Measurements from ENCODE around the gene VPS51. TPM values are rescaled to one million over a fixed set of nuclear protein-coding genes. Genes with fewer than 3 reads are reported as not detected.

VPS51 gene
- total and polyA plus RNA-seq, 9 of the 15 experiments (the other 6 are each of a cell fraction or from before 2014, with no cell fraction given): 1.8 to 143 (median 46.8) TPM

GRCh38 chr11:65095974-65096806 is at the start of gene VPS51 (continued):
- TF ChIP-seq MBD1 (CRISPR knock-in tag; IDR thresholded peaks at IDR 0.05) (no peak), BCOR (IDR thresholded peaks at IDR 0.05) (no peak), ZNF584 (CRISPR knock-in tag; IDR thresholded peaks at IDR 0.05; ENCODE audit: low read depth) (no peak), NCOA4 (IDR thresholded peaks at IDR 0.05; ENCODE audit: partially characterized antibody) (no peak), CREBBP (IDR thresholded peaks at IDR 0.05; ENCODE audit: low read depth, low read length) (no peak), NEUROD1 (IDR thresholded peaks at IDR 0.05; ENCODE audit: borderline replicate concordance, low read depth, low read length, partially characterized antibody) (peak; percentile 88), U2AF2 (optimal IDR thresholded peaks at IDR 0.05; ENCODE audit: low read depth, low read length) (no peak), SOX6 (IDR thresholded peaks at IDR 0.05) (peak; percentile 70), TRIM24 (IDR thresholded peaks at IDR 0.05) (peak in 1 of 2 experiments; percentile 99; a peak in 2 of 4 replicates), PTRF (tag; IDR thresholded peaks at IDR 0.05) (peak; percentile 44; the same call in 1 of the 2 replicates), NR2F6 (CRISPR knock-in tag; IDR thresholded peaks at IDR 0.05) (0 out of 2 replicates have a peak, but pooled peaks have one; percentile 7), FOXJ2 (tag; IDR thresholded peaks at IDR 0.05) (peak; percentile 54; the same call in 1 of the 2 replicates), ZNF347 (CRISPR knock-in tag; IDR thresholded peaks at IDR 0.05; ENCODE audit: low read depth) (no peak), MITF (IDR thresholded peaks at IDR 0.05) (no peak), XRCC4 (IDR thresholded peaks at IDR 0.05; ENCODE audit: extremely low read depth, insufficient read depth, insufficient read length) (no peak), RBM15 (IDR thresholded peaks at IDR 0.05; ENCODE audit: insufficient read depth, low read length) (no peak), PRPF4 (IDR thresholded peaks at IDR 0.05; ENCODE audit: insufficient read depth, low read depth, low read length, poor library complexity, severe bottlenecking) (no peak), KLF1 (tag; IDR thresholded peaks at IDR 0.05) (peak; percentile 93), POLR2AphosphoS5 (IDR thresholded peaks at IDR 0.05; ENCODE audit: control insufficient read depth, insufficient read depth, low read depth, low read length) (peak; percentile 87)

Data from K562 (cell line).